PC-9 (cell line): Measurements from ENCODE around the gene NDST1. TPM values are rescaled to one million over a fixed set of nuclear protein-coding genes. Genes with fewer than 3 reads are reported as not detected.

ENCODE experiments used
- BruUV-seq: library from RNA; stranded (reverse); fragments of 400-500 nt; replicated peaks from 2 replicates; lab custom pipeline; 2021; lab: Mats Ljungman, UMichigan
- CTCF ChIA-PET: fragments of 300-600 bp; sonication (Branson Sonifier 250); formaldehyde crosslinking; loops from one replicate; lab custom pipeline; 2022; ENCODE audit warnings: antibody characterized with exemption; lab: Charles Lee
- POLR2A ChIA-PET: fragments of 300-600 bp; sonication (Branson Sonifier 250); formaldehyde crosslinking; loops from one replicate; lab custom pipeline; 2022; ENCODE audit warnings: antibody characterized with exemption; ENCODE audit not compliant: unreplicated experiment; lab: Charles Lee
- DNase-seq, 2 experiments: peaks; one replicate each; pipeline versions ENCODE4 v3.0.0 to v3.0.0-alpha.2; 2015 to 2022; ENCODE audit warnings: mixed read lengths in 1 of 2
- H2AFZ ChIP-seq: fragments of 200-600 bp; sonication (generic); 2 replicates; pipeline ENCODE4 v1.8.1; 2017; ENCODE audit warnings: antibody characterized with exemption
- H3F3A ChIP-seq: fragments of 200-600 bp; sonication (generic); 2 replicates; pipeline ENCODE4 v1.8.1; 2017; ENCODE audit warnings: antibody characterized with exemption, mild to moderate bottlenecking, low read depth; ENCODE audit not compliant: insufficient read depth
- H3K27ac ChIP-seq: fragments of 200-600 bp; sonication (generic); 2 replicates; pipeline ENCODE4 v1.6.1; 2016; ENCODE audit warnings: mixed run types
- H3K27me3 ChIP-seq: fragments of 200-600 bp; sonication (generic); 2 replicates; pipeline ENCODE4 v1.6.1; 2016; ENCODE audit warnings: low read depth, mixed run types; ENCODE audit not compliant: insufficient read depth
- H3K36me3 ChIP-seq: fragments of 200-600 bp; sonication (generic); 2 replicates; pipeline ENCODE4 v1.6.1; 2016; ENCODE audit warnings: low read depth, mixed run types
- H3K4me1 ChIP-seq: fragments of 200-600 bp; sonication (generic); replicated peaks from 2 replicates; pipeline ENCODE4 v1.6.1; 2016; ENCODE audit warnings: mixed run types; ENCODE audit not compliant: insufficient read depth
- H3K4me2 ChIP-seq: fragments of 200-600 bp; sonication (generic); 2 replicates; pipeline ENCODE4 v1.6.1; 2017; ENCODE audit warnings: mixed run types
- H3K4me3 ChIP-seq: fragments of 200-600 bp; sonication (generic); 2 replicates; pipeline ENCODE4 v1.6.1; 2016; ENCODE audit warnings: mixed run types
- H3K79me2 ChIP-seq: fragments of 200-600 bp; sonication (generic); 2 replicates; pipeline ENCODE4 v1.6.1; 2017; ENCODE audit warnings: low read depth, mixed run types
- H3K9me2 ChIP-seq: fragments of 200-600 bp; sonication (generic); 2 replicates; pipeline ENCODE4 v1.8.1; 2017; ENCODE audit warnings: mild to moderate bottlenecking; ENCODE audit not compliant: insufficient read depth
- H3K9me3 ChIP-seq: fragments of 200-600 bp; sonication (generic); 2 replicates; pipeline ENCODE4 v1.8.1; 2016; ENCODE audit warnings: low read depth; ENCODE audit not compliant: insufficient read depth
- H4K20me1 ChIP-seq: fragments of 200-600 bp; sonication (generic); 2 replicates; pipeline ENCODE4 v1.8.1; 2017; ENCODE audit not compliant: insufficient read depth
- EZH2 ChIP-seq: fragments of 200-600 bp; sonication (generic); IDR thresholded peaks from 2 replicates; pipeline ENCODE4 v1.8.0; 2017; ENCODE audit warnings: antibody characterized with exemption, low read depth
- intact Hi-C: fragments of 100-400 bp; cut with micrococcal nuclease; formaldehyde crosslinking; loops from one replicate; pipeline ENCODE4 v1.10.0; 2022; ENCODE audit not compliant: unreplicated experiment
- total RNA-seq: library from RNA; stranded (reverse); gene quantifications from 2 replicates; pipeline ENCODE4 v1.2.3, GENCODE V29; 2021
- TF ChIP-seq, protein P1 (sequence below): fragments of 200-600 bp; sonication (generic); conservative IDR thresholded peaks from 2 replicates; pipeline ENCODE4 v1.6.1; 2017; ENCODE audit warnings: mixed run types, antibody characterized with exemption, mild to moderate bottlenecking, moderate library complexity

Gene NDST1
- total RNA-seq, 1 experiment from 2014 or later, result 94.3 TPM

- Histone ChIP-seq H3K27me3 (no peaks in the 10 kb centered on the region), H3K9me2 (no peaks in the 10 kb centered on the region), H3K4me1 (0 out of 2 replicates have a peak, but pooled peaks cover 7% of the 10 kb centered on the region), H3K4me2 (no peak overlapping the region), H3K4me3 (no peak overlapping the region), H3K9me3 (no peaks in the 10 kb centered on the region), H3F3A (peaks cover 16% of the 10 kb centered on the region), H4K20me1 (no peaks in the 10 kb centered on the region), H3K27ac (no peak overlapping the region), H3K36me3 (no peaks in the 10 kb centered on the region), H2AFZ (no peak overlapping the region), H3K79me2 (no peaks in the 10 kb centered on the region)
- no peak for TF ChIP-seq EZH2
- TF ChIP-seq, protein P1, sequence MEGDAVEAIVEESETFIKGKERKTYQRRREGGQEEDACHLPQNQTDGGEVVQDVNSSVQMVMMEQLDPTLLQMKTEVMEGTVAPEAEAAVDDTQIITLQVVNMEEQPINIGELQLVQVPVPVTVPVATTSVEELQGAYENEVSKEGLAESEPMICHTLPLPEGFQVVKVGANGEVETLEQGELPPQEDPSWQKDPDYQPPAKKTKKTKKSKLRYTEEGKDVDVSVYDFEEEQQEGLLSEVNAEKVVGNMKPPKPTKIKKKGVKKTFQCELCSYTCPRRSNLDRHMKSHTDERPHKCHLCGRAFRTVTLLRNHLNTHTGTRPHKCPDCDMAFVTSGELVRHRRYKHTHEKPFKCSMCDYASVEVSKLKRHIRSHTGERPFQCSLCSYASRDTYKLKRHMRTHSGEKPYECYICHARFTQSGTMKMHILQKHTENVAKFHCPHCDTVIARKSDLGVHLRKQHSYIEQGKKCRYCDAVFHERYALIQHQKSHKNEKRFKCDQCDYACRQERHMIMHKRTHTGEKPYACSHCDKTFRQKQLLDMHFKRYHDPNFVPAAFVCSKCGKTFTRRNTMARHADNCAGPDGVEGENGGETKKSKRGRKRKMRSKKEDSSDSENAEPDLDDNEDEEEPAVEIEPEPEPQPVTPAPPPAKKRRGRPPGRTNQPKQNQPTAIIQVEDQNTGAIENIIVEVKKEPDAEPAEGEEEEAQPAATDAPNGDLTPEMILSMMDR, result no peak
- no TSS peak for BruUV-seq
- intact Hi-C loops, result loop anchor here (1.0 kb wide), 1 partner anchor 107 kb away; no protein-coding TSS in a partner anchor
- DNase-seq, result no peak
- CTCF ChIA-PET, result interaction anchor here (0.5 kb wide), 1 partner anchor 192 kb away, joined by 14 read pairs; no protein-coding TSS in a partner anchor
- POLR2A ChIA-PET, result interaction anchor here (0.6 to 0.7 kb wide), 3 partner anchors 67 to 685 kb away, joined by 3 to 6 read pairs (median 4); no protein-coding TSS in a partner anchor
These were observed 49.1 kb downstream of the NDST1 start for GRCh38 chr5:150556859-150557508.

DNA sequence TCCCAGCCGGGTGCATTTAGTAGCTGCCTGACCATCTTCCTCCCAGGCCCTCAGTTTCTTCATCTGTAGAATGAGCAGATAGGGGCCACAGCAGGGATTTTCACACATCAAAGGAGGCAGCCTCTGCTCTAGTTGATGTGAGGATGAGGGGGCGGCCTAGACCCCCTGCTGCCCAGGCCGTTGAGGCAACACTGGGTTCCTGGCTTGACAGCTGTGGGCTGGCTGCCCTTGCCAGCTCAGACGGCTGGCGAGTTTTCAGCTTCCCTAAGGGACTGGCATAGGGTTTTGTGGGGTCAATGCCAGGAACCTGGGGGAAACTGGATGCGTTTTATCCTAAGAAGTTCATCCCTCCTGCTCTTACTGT, 49.6 kb downstream of the NDST1 start:
- intact Hi-C loops, result loop anchor here (1.0 kb wide), 1 partner anchor 107 kb away; no protein-coding TSS in a partner anchor
- TF ChIP-seq, protein P1, result no peak
- TF ChIP-seq EZH2, result no peak
- BruUV-seq, result no TSS peak
- no peak overlapping the region for H3K27ac ChIP-seq
- no peaks in the 10 kb centered on the region for H3K36me3 ChIP-seq
- ChIA-PET POLR2A (interaction anchor here (0.6 to 0.7 kb wide), 2 partner anchors 68 to 685 kb away, joined by 4 to 6 read pairs; no protein-coding TSS in a partner anchor), CTCF (no interaction called here)
- no peak overlapping the region for H3K4me3 ChIP-seq
- no peaks in the 10 kb centered on the region for H4K20me1 ChIP-seq
- H3K4me2 ChIP-seq, result no peak overlapping the region
- no peaks in the 10 kb centered on the region for H3K79me2 ChIP-seq
- no peaks in the 10 kb centered on the region for H3K27me3 ChIP-seq
- H3K9me2 ChIP-seq, result no peaks in the 10 kb centered on the region
- 0 out of 2 replicates have a peak, but pooled peaks cover 7% of the 10 kb centered on the region for H3K4me1 ChIP-seq
- no peak overlapping the region for H2AFZ ChIP-seq
- no peaks in the 10 kb centered on the region for H3K9me3 ChIP-seq
- H3F3A ChIP-seq, result peaks cover 16% of the 10 kb centered on the region
- no peak for DNase-seq

- H3K9me3 ChIP-seq, result no peaks in the 10 kb centered on the region
- H3K27me3 ChIP-seq, result no peaks in the 10 kb centered on the region
- H3K79me2 ChIP-seq, result no peaks in the 10 kb centered on the region
- peaks cover 16% of the 10 kb centered on the region for H3F3A ChIP-seq
- H3K4me2 ChIP-seq, result no peak overlapping the region
- H3K9me2 ChIP-seq, result no peaks in the 10 kb centered on the region
- H3K4me3 ChIP-seq, result no peak overlapping the region
- intact Hi-C loops, result no loop called here
- no peak for DNase-seq
- H3K36me3 ChIP-seq, result no peaks in the 10 kb centered on the region
- no peak overlapping the region for H2AFZ ChIP-seq
- 0 out of 2 replicates have a peak, but pooled peaks cover 7% of the 10 kb centered on the region for H3K4me1 ChIP-seq
- BruUV-seq, result no TSS peak
- H3K27ac ChIP-seq, result no peak overlapping the region
- CTCF ChIA-PET, result no interaction called here
- POLR2A ChIA-PET, result no interaction called here
- H4K20me1 ChIP-seq, result no peaks in the 10 kb centered on the region
- TF ChIP-seq, protein P1, result no peak
- no peak for TF ChIP-seq EZH2
These were observed 50.2 kb downstream of the NDST1 start for GRCh38 chr5:150558088-150558621.
